B cell (primary cell): ENCODE data around the gene METTL25. TPM values are rescaled to one million over a fixed set of nuclear protein-coding genes. Genes with fewer than 3 reads are reported as not detected.

Source experiments
- ATAC-seq: fragments of 200-7000 bp; cut with Tn5 transposase; one replicate; pipeline ENCODE4 v1.10.0; 2021; ENCODE audit warnings: low read depth, mild to moderate bottlenecking, moderate number of reproducible peaks, moderate library complexity
- CTCF ChIA-PET: fragments of 350-600 bp; sonication (Branson Sonifier 250); formaldehyde crosslinking; loops from one replicate; lab custom pipeline; 2021; ENCODE audit warnings: antibody characterized with exemption, inconsistent platforms; lab: Charles Lee
- POLR2A ChIA-PET: fragments of 350-600 bp; sonication (Branson Sonifier 250); formaldehyde crosslinking; loops from one replicate; lab custom pipeline; 2021; ENCODE audit warnings: antibody characterized with exemption; lab: Charles Lee
- DNase-seq: peaks from one replicate; pipeline ENCODE4 v3.0.0; 2013
- H2AFZ ChIP-seq: 2 replicates; pipeline ENCODE4 v1.6.1; 2012; ENCODE audit warnings: mild to moderate bottlenecking, low read depth, low read length; ENCODE audit not compliant: insufficient read depth, poor library complexity, severe bottlenecking
- H3K27ac ChIP-seq, 2 donors: 1 replicate in 1 of 2; 2 replicates in 1 of 2; pipeline ENCODE4 v1.5.1; 2012 to 2013; ENCODE audit warnings: low read length in 2 of 2, mild to moderate bottlenecking in 2 of 2, moderate library complexity in 1 of 2
- H3K27me3 ChIP-seq, 4 experiments: fragments of 200-600 bp in 1 of 4; sonication (generic) in 1 of 4; replicated peaks in 1 of 4; 1 replicate in 2 of 4; 2 replicates in 2 of 4; pipeline versions ENCODE4 v1.6.1 to v1.7.0; 2013 to 2016; ENCODE audit warnings: low read length in 3 of 4, mild to moderate bottlenecking in 2 of 4, mixed read lengths in 1 of 4, moderate library complexity in 1 of 4; ENCODE audit not compliant: insufficient read depth in 4 of 4, control insufficient read depth in 3 of 4; ENCODE audit errors: control extremely low read depth in 1 of 4
- H3K36me3 ChIP-seq, 2 experiments: replicated peaks in 1 of 2; 1 replicate in 1 of 2; 2 replicates in 1 of 2; pipeline versions ENCODE4 v1.6.1 to v1.7.1; 2013; ENCODE audit warnings: low read length in 1 of 2; ENCODE audit not compliant: insufficient read depth in 2 of 2, control insufficient read depth in 1 of 2; ENCODE audit errors: control extremely low read depth in 1 of 2, extremely low read depth in 1 of 2
- H3K4me1 ChIP-seq, 2 donors: fragments of 200-600 bp in 1 of 2; sonication (generic) in 1 of 2; 1 replicate in 1 of 2; 2 replicates in 1 of 2; pipeline versions ENCODE4 v1.5.1 to v1.6.1; 2013 to 2017; ENCODE audit warnings: low read length in 2 of 2; ENCODE audit not compliant: control insufficient read depth in 2 of 2, insufficient read depth in 2 of 2
- H3K4me2 ChIP-seq: replicated peaks from 2 replicates; pipeline ENCODE3; 2012; ENCODE audit warnings: mild to moderate bottlenecking, low read depth, low read length; ENCODE audit not compliant: poor library complexity, severe bottlenecking
- H3K4me3 ChIP-seq, 5 experiments: fragments of 200-600 bp in 1 of 5; sonication (generic) in 1 of 5; 1 replicate in 3 of 5; 2 replicates in 2 of 5; pipeline versions ENCODE4 v1.5.1 to v1.7.0; 2011 to 2016; ENCODE audit warnings: low read length in 4 of 5, mild to moderate bottlenecking in 4 of 5, low read depth in 2 of 5, control low read depth in 1 of 5, moderate library complexity in 1 of 5; ENCODE audit not compliant: insufficient read depth in 1 of 5; ENCODE audit errors: control extremely low read depth in 1 of 5, extremely low read depth in 1 of 5
- H3K79me2 ChIP-seq: fragments of 200-600 bp; sonication (generic); one replicate; pipeline ENCODE4 v1.6.0; 2016; ENCODE audit warnings: low read length; ENCODE audit not compliant: control insufficient read depth, insufficient read depth
- H3K9ac ChIP-seq: fragments of 200-600 bp; sonication (generic); 2 replicates; pipeline ENCODE4 v1.6.1; 2017; ENCODE audit warnings: mild to moderate bottlenecking, low read length, moderate library complexity
- H3K9me3 ChIP-seq, 3 donors: one replicate each; pipeline versions ENCODE4 v1.6.1 to v1.7.1; 2013; ENCODE audit warnings: low read length in 2 of 3; ENCODE audit not compliant: control insufficient read depth in 2 of 3, insufficient read depth in 1 of 3; ENCODE audit errors: control extremely low read depth in 1 of 3
- H4K20me1 ChIP-seq: 2 replicates; pipeline ENCODE4 v1.6.0; 2012; ENCODE audit warnings: mild to moderate bottlenecking, low read length; ENCODE audit not compliant: insufficient read depth, control insufficient read depth, poor library complexity, severe bottlenecking
- H3K27ac Mint-ChIP-seq: one replicate; pipeline ENCODE4 v1.8.0; 2021; ENCODE audit warnings: mixed read lengths
- H3K27me3 Mint-ChIP-seq: one replicate; pipeline ENCODE4 v1.8.0; 2021; ENCODE audit warnings: mixed read lengths
- H3K4me1 Mint-ChIP-seq: one replicate; pipeline ENCODE4 v1.8.0; 2021; ENCODE audit warnings: mixed read lengths
- H3K4me3 Mint-ChIP-seq: one replicate; pipeline ENCODE4 v1.8.0; 2021; ENCODE audit warnings: mixed read lengths
- H3K9me3 Mint-ChIP-seq: one replicate; pipeline ENCODE4 v1.8.0; 2022; ENCODE audit warnings: mixed read lengths; ENCODE audit not compliant: insufficient read depth
- EZH2 ChIP-seq: IDR thresholded peaks from 2 replicates; pipeline ENCODE4 v1.6.1; 2012; ENCODE audit warnings: borderline replicate concordance, low read depth, mild to moderate bottlenecking, moderate library complexity, low read length; ENCODE audit not compliant: insufficient read depth, poor library complexity, severe bottlenecking
- WGBS: methylation state at CpG from one replicate; pipeline ENCODE4 v1.1.5; 2013; ENCODE audit warnings: missing lambda C conversion rate; ENCODE audit not compliant: insufficient coverage; 5-methylcytosine and 5-hydroxymethylcytosine counted together
- intact Hi-C: fragments of 100-400 bp; cut with micrococcal nuclease; formaldehyde crosslinking; loops from one replicate; pipeline ENCODE4 v1.10.0; 2022
- polyA plus RNA-seq: library from polyadenylated mRNA; depleted of rRNA; stranded (reverse); fragments of >200 nt; gene quantifications from 2 replicates; pipeline ENCODE4 v1.2.3, GENCODE V29; 2012
- total RNA-seq, 2 donors: library from RNA; stranded (reverse); fragments of 120-200 nt in 1 of 2; gene quantifications; 1 replicate in 1 of 2; 2 replicates in 1 of 2; pipeline versions ENCODE4 v1.2.3 to v1.2.4, GENCODE V29; 2013 to 2022
- TF ChIP-seq, protein P1 (sequence below): fragments of 200-600 bp; IDR thresholded peaks from one replicate; pipeline ENCODE4 v1.8.0; 2022; ENCODE audit warnings: antibody characterized with exemption, mild to moderate bottlenecking

Gene METTL25
- total and polyA plus RNA-seq, 2 donors (not counting 1 experiment from before 2014, with no cell fraction given) = 5.4 to 24.1 TPM

DNA sequence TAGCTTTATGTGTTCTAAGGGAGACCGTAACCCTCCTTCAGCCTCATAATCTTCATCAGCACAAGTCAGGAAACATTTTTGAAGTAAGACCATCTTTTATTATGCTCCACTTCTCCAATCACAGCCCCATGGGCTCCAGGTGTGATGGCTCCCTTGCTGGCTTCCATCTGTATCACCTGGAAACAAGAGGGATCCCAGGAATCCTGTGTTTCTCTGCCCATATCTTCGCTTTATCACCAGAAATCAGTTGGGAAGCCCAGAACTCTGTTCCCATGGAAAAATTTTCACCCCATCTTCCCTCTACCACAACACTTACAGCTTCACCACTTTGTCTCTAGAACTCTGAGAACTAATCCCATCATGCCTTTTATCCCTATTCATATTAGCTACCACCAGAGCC, 68.3 kb downstream of the METTL25 start:
- H3K9ac ChIP-seq = no peak overlapping the region
- peaks cover 0 to 3% of the 10 kb centered on the region in 2 experiments for H3K36me3 ChIP-seq
- H3K27me3 ChIP-seq = no peaks in the 10 kb centered on the region
- H3K79me2 ChIP-seq = no peaks in the 10 kb centered on the region
- intact Hi-C loops = no loop called here
- no peak for TF ChIP-seq EZH2
- TF ChIP-seq, protein P1, sequence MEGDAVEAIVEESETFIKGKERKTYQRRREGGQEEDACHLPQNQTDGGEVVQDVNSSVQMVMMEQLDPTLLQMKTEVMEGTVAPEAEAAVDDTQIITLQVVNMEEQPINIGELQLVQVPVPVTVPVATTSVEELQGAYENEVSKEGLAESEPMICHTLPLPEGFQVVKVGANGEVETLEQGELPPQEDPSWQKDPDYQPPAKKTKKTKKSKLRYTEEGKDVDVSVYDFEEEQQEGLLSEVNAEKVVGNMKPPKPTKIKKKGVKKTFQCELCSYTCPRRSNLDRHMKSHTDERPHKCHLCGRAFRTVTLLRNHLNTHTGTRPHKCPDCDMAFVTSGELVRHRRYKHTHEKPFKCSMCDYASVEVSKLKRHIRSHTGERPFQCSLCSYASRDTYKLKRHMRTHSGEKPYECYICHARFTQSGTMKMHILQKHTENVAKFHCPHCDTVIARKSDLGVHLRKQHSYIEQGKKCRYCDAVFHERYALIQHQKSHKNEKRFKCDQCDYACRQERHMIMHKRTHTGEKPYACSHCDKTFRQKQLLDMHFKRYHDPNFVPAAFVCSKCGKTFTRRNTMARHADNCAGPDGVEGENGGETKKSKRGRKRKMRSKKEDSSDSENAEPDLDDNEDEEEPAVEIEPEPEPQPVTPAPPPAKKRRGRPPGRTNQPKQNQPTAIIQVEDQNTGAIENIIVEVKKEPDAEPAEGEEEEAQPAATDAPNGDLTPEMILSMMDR = no peak
- no peak overlapping the region for H2AFZ ChIP-seq
- H3K27ac Mint-ChIP-seq = no peak overlapping the region
- no peaks in the 10 kb centered on the region for H3K4me1 Mint-ChIP-seq
- H3K4me2 ChIP-seq = no peak overlapping the region
- H3K27ac ChIP-seq = no peak overlapping the region
- no peak for ATAC-seq
- H3K9me3 ChIP-seq = no peaks in the 10 kb centered on the region
- no peak for DNase-seq
- H3K4me1 ChIP-seq = no peaks in the 10 kb centered on the region
- no peak overlapping the region for H3K4me3 Mint-ChIP-seq
- H3K4me3 ChIP-seq = no peak overlapping the region
- H3K27me3 Mint-ChIP-seq = no peaks in the 10 kb centered on the region
- POLR2A ChIA-PET = no interaction called here
- H3K9me3 Mint-ChIP-seq = no peaks in the 10 kb centered on the region
- H4K20me1 ChIP-seq = no peaks in the 10 kb centered on the region
- CTCF ChIA-PET = no interaction called here
- 95% methylated on average over 2 of the region's 2 CpGs for WGBS

DNA sequence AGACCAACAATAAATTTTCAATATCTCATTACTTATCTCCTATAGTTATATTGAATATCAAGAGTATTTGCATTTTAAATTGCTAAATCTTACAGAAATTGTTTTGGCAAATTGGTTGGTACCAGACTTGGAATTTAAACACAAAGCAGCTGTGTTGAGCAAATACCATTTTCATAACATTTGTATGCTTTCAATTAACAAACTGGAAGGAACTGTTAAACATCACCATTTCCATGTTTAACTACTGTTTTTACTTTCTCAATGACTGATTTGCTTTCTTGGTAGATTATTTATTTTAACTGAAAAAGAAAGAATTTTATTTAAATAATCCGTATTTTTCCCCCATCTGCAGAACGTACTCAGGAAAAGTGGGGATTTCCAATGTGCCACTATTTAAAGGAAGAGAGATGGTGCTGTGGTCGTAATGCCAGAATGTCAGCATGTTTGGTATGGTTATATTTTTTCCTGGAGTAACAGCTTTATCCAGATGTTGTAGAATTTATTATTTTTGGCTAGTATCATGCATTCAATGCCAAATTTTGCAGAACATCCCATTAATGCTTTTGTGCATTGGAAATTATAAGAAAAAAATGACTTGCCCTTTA, 72.3 kb downstream of the METTL25 start:
- no peak overlapping the region for H3K9ac ChIP-seq
- WGBS = no CpG with 5 or more reads among the region's 3 CpGs

More for the DNA sequence above, 72.3 kb downstream of the METTL25 start:
- Mint-ChIP-seq H3K27me3 (no peaks in the 10 kb centered on the region), H3K4me3 (no peak overlapping the region), H3K4me1 (no peaks in the 10 kb centered on the region), H3K9me3 (no peaks in the 10 kb centered on the region), H3K27ac (no peak overlapping the region)
- POLR2A ChIA-PET = no interaction called here
- ATAC-seq = no peak
- Histone ChIP-seq H3K4me2 (no peak overlapping the region), H3K9me3 (no peaks in the 10 kb centered on the region), H3K4me3 (no peak overlapping the region), H3K4me1 (no peaks in the 10 kb centered on the region), H3K36me3 (peaks cover 0 to 4% of the 10 kb centered on the region in 2 experiments), H3K79me2 (no peaks in the 10 kb centered on the region), H3K27me3 (no peaks in the 10 kb centered on the region), H2AFZ (no peak overlapping the region), H4K20me1 (no peaks in the 10 kb centered on the region), H3K27ac (no peak overlapping the region)
- intact Hi-C loops = no loop called here
- DNase-seq = no peak
- TF ChIP-seq, protein P1 = no peak
- TF ChIP-seq EZH2 = no peak
- CTCF ChIA-PET = no interaction called here
